ENCODE results near the gene CFAP410. TPM values are rescaled to one million over a fixed set of nuclear protein-coding genes. Genes with fewer than 3 reads are reported as not detected.

CFAP410 gene
- polyA plus RNA-seq (ENCODE audit: insufficient read length in 3 of 3) = 10 to 100 TPM; 14.9 to 38.7 (median 31.9) TPM
- long read RNA-seq, donor 1, partial matches to known transcripts = 0 of 3 reads
- long read RNA-seq, donor 1, other reads (novel, unspliced or antisense) = 0 of 3 reads
- long read RNA-seq, donor 2, partial matches to known transcripts = 0 of 2 reads
- long read RNA-seq, donor 2, other reads (novel, unspliced or antisense) = 0 of 2 reads
- long read RNA-seq, donor 3, partial matches to known transcripts = 0 of 15 reads
- long read RNA-seq, donor 3, other reads (novel, unspliced or antisense) = 13 of 15 reads
- long read RNA-seq, donor 4, partial matches to known transcripts = 0 of 6 reads
- long read RNA-seq, donor 4, other reads (novel, unspliced or antisense) = 5 of 6 reads
- long read RNA-seq, donor 5, partial matches to known transcripts = 0 of 16 reads
- long read RNA-seq, donor 5, other reads (novel, unspliced or antisense) = 13 of 16 reads
- long read RNA-seq, donor 6, partial matches to known transcripts = 0 of 1 reads
- long read RNA-seq, donor 6, other reads (novel, unspliced or antisense) = 0 of 1 reads
- long read RNA-seq, donor 7, partial matches to known transcripts = 0 of 2 reads
- long read RNA-seq, donor 7, other reads (novel, unspliced or antisense) = 0 of 2 reads
- long read RNA-seq, donor 8, partial matches to known transcripts = 0 of 11 reads
- long read RNA-seq, donor 8, other reads (novel, unspliced or antisense) = 7 of 11 reads
- long read RNA-seq, donor 9, partial matches to known transcripts = 0 of 10 reads
- long read RNA-seq, donor 9, other reads (novel, unspliced or antisense) = 8 of 10 reads
- long read RNA-seq, donor 10, partial matches to known transcripts = 0 of 3 reads
- long read RNA-seq, donor 10, other reads (novel, unspliced or antisense) = 0 of 3 reads
- long read RNA-seq, donor 11 = 0 reads
- long read RNA-seq, donor 12 = 0 reads
- long read RNA-seq, donor 13, partial matches to known transcripts = 0 of 10 reads
- long read RNA-seq, donor 13, other reads (novel, unspliced or antisense) = 6 of 10 reads
- long read RNA-seq, donor 14, partial matches to known transcripts = 0 of 7 reads
- long read RNA-seq, donor 14, other reads (novel, unspliced or antisense) = 5 of 7 reads
- long read RNA-seq, donor 15 = 0 reads
- long read RNA-seq, donor 16, partial matches to known transcripts = 0 of 25 reads
- long read RNA-seq, donor 16, other reads (novel, unspliced or antisense) = 20 of 25 reads

DNA sequence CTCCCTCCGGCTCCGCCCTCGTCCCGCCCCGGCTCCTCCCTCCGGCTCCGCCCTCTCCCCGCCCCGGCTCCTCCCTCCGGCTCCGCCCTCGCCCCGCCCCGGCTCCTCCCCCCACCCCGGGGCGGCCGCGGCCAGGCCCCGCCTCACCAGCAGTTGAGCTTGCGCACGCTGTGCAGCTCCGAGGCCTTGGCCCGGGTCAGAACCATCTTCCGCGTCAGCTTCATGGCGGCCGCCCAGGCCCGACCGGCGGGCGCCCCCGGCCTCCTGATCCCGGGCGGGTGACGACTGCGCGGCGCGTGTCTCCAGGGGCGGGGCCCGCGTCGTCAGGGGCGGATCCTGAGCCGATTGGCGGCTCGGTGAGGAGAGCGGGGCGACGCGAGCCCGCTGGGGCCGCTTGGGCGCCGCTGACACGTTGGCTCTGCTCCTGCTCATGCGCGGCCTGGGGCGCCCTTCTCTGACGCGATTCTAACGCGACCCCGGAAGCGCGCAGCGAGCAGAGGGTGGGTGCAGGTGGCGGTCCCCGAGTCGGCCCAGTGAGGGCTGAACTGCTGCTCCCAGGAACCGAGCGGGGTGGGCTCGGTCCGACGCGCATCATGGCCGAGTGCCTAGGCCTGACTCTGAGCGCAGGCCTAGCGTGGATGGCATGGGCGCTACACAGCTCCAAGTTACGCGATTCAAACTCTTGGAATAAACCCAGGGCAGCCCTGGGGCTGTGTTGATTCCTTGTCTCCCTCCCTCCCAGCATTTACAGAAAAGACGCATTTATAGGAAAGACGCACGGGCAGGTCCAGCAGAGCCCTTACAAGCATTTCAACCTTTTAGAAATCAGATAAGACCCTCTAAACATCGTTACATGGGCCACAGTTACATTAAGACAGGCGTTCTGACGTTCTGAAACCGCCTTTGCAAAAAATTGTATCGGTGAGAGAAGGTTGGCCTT, at the start of gene CFAP410:
Gene CFAP410, minus strand, starts transcription at position 420 of the 940 bp plus-strand sequence. Its CDS starts 196 bp downstream, at position 224.
- peak; percentile 83 to 94 (median 90) for DNase-seq (ENCODE audit: extremely low read depth in 1 of 11, low read depth in 9 of 11, low spot score in 4 of 11)

DNA sequence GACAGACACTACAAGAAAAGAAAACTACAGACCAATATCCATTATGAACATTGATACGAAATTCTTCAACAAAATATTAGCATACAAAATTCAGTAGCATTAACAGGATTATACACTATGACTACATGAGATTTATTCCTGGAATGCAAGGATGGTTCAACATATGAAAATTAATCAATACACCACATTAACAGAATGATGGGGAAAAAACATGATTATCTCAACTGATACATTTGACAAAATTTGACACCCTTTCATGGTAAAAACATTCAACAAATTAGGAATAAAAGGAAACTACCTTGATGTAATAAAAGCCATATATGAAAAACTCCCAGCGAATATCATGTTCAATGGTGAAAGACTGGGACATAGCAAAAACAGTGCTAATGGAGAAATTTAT, 45.8 kb upstream of the CFAP410 start:
- no peak for DNase-seq (ENCODE audit: extremely low read depth in 1 of 11, low read depth in 9 of 11, low spot score in 4 of 11)

DNA sequence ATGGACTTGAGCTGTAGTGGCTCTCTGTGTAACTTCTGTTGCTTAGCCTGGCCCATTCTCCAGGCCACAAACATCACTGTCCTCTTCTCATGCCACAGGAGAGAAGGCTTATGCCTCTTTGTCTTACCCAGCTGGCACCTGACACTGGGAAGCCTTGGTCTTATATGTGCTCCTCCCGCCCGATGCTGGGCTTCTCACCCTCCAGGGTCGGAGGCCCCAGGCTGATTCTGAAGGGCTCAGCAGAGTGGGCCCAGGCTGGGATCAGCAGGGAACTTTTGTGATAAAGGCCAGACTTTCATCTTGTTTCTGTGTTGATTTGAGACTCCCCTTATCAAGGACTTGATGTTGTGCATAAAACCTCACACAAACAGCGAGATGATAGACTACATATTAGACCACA, 44.0 kb upstream of the CFAP410 start:
- DNase-seq (ENCODE audit: extremely low read depth in 1 of 11, low read depth in 9 of 11, low spot score in 4 of 11) = no peak

DNA sequence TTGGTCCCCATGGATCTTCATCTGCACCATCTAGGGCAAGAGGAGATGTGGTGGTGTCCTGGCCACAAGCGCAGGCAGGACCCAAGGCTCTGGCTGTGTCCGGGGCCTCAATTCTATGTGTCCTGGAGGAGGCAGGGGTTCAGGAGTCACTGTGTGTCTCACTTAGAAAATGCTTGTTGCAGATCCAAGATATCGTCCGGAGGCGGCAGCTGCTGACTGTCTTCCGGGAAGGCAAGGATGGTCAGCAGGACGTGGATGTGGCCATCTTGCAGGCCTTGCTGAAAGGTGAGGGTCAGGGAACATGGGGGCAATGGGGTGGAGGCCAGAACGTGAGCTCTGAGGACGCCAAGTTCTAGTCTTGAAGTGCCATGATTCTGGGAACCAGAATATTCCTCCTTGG, 43.3 kb upstream of the CFAP410 start:
- no peak for DNase-seq (ENCODE audit: extremely low read depth in 1 of 11, low read depth in 9 of 11, low spot score in 4 of 11)

DNA sequence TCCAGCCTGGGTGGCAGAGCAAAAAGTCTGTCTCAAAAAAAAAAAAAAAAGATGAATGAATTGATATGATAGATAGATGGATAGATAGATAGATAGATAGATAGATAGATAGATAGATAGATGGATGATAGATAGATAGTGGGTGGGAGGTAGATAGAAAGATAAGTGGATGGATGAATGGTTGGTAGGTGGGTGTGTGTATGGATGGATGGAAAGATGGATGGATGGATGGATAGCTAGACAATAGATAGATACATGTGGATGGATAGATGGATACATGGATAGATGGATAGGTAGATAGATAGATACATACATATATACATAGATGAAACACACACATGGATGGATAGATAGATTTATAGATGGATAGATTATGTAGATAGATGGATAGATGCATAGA, 42.7 kb upstream of the CFAP410 start:
- no peak for DNase-seq (ENCODE audit: extremely low read depth in 1 of 11, low read depth in 9 of 11, low spot score in 4 of 11)

DNA sequence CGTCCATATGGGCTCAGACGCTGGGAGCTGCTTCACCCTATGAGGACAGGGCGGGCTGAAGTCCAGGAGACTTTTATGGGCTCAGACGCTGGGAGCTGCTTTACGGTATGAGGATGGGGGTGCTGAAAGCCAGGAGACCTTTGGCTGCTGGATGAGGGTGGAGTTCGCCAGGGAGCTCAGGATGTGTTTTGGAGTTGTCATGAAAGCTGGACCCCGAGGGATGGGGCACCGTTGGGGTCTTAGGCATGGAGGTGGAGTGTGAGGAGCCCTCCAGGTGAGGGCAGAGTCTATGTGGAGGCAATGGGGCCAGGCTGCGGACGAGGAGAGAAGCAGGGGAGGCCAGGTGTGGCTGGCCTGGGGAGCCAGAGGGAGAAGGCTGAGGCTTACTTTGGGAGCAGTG, 41.7 kb upstream of the CFAP410 start:
- DNase-seq (ENCODE audit: extremely low read depth in 1 of 11, low read depth in 9 of 11, low spot score in 4 of 11) = no peak

DNA sequence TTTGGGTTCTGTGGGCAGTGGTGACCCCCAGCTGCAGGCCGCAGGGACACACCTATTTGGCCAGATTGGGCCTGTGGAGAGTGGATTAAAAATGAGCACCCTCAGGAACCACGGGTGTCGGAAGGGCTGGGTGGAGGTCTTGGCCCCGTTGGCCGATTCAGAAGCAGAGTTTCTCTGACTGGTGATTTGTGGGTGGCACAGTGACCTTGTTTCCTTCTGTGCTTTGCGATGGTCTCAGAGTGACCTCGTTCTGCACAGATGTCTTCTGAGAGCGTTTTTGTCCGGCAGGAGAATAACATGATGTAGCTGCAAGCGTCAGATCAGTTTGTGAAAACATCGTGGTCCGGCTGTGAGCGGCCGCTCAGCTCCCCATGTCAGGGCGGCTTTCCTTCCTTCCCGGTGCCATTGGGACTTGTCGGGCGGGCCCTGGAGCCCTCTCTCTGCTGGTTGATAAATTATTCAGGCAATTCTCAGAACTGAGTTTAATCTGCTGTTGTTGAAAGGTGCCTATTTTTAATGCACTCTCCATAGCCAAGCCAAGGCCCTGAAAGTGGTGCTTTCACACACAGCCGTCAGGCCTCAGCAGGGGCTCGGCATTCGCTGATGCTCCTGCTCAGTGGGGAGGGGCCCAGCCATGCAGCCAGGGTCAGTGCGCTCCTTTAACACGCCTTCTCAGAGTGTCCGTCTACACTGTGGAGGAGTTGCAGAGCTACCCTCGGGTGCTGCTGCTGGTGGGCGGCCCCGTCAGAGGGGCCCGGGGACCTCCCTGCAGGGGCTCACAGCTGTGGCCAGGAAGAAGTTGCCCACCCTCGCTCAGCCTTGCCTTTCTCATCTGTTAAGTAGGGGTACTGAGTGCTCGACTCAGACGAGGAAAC, 41.0 kb upstream of the CFAP410 start:
- no peak for DNase-seq (ENCODE audit: extremely low read depth in 1 of 11, low read depth in 9 of 11, low spot score in 4 of 11)

DNA sequence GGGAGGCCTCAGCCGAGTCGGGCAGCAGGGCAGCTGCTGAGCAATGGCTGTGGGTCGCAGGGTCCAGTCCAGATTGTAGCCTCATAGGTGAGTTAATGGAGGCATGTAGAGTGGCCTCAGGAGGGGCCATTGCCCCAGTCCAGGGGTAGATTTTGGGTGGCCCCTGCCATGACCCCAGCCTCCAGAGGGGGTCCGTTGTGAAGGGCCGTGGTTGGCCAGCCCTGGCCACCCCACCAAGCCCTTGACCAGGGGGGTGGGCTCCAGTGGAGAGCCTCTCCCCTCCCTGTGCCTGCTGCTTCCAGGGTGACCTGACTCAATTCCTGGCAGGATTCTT, 40.3 kb upstream of the CFAP410 start:
- DNase-seq (ENCODE audit: extremely low read depth in 1 of 11, low read depth in 9 of 11, low spot score in 4 of 11) = no peak

DNA sequence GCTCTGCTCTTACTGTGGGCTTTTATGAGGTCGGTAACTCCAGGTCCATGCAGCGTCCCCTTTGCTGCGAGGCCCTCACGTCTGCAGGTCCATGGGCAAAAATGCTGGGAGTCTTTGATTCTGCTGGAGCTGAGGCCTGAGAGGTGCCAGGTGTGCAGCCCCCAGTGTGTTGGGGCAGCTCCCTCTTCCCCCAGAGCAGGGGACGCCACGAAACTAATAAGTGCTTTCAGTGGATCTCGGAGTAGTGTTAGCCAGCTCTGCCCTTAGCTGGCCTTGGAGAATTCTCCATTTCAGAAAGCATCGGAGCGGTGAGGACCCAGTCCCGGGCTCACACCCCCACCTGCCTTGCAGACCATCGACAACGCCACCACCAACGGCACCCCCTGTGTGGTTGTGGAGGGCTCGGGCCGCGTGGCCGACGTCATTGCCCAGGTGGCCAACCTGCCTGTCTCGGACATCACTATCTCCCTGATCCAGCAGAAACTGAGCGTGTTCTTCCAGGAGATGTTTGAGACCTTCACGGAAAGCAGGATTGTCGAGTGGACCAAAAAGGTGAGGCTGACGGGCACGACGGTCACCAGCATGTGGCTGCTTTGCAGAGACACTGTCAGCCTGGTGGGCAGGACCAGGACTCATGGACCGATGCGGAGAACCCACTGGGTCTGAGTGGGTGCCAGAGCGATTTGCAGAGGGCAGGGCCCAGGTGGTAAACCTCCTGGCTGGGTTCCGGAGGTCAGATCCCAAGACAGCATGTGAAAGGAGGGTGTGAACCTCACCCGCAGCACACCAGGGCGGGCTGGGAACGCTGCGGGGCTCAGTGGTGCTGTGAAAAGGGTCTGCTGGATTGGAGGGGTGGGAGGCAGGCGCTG, 39.7 kb upstream of the CFAP410 start:
- no peak for DNase-seq (ENCODE audit: extremely low read depth in 1 of 11, low read depth in 9 of 11, low spot score in 4 of 11)

DNA sequence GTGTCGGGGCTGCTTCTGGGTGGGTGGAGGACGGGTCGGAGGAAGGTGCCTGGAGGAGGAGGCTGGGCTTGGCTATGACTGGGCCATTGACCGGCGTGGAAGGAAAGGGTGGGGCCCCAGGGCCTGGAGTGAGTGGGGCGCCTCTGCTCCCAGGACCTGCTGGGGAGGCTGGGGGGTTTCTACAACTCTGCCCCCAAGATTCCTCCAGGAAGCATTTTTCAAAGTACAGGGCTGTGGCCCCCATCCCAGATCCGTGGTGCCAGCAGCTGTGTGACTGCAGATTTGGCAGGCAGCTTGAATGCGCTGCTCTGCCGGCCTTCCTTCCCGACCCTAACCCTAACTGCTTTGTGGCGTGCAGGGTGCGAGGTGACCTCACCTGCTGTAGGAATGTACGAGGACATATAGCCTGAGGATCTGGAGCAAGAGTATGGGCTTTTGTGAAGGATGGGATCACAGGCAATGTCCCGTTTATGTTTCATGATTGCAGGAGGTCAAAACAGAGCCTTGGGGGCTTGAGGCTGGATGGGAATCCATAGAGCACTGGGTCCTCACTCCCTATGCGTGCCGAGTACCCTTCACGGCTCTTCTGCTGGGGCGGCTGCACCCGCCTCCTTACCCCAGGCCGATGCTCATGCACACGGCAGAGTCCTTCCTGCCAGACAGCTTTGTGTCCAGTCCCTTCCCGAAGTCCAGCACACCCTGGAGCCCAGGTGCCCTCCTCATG, 38.9 kb upstream of the CFAP410 start:
- no peak for DNase-seq (ENCODE audit: extremely low read depth in 1 of 11, low read depth in 9 of 11, low spot score in 4 of 11)

DNA sequence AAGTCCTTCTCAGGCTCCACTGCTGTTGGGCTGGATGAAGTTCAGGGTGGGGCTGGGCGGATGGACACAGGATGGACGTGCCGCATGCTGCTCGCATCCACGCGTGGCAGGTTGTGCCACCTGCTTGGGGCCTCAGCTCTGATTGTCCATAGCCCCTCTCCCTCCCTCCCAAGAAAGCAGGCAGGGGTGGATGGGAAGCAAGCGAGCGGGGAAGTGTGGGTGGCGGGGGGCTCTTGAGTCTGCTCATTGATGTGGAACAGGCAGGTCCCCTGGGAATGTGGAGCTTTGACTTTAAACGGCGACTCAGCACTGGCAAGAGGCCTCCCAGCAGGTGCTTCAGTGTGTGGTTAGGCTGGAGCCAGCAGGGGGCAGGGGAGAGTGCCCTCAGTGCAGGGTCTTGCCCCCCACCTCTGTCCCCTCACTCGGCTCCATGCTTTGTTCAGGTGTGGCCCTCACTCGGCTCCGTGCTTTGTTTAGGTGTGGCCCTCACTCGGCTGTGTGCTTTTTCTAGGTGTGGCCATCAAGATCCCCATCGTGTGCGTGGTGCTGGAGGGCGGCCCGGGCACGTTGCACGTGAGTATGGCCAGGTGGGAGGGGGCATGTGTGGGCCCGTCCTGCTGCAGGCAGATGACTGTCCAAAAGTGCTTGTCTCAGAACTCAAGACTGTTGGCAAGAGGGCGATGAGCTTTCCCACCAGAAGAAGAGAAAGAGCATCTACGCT, 38.2 kb upstream of the CFAP410 start:
- no peak for DNase-seq (ENCODE audit: extremely low read depth in 1 of 11, low read depth in 9 of 11, low spot score in 4 of 11)

DNA sequence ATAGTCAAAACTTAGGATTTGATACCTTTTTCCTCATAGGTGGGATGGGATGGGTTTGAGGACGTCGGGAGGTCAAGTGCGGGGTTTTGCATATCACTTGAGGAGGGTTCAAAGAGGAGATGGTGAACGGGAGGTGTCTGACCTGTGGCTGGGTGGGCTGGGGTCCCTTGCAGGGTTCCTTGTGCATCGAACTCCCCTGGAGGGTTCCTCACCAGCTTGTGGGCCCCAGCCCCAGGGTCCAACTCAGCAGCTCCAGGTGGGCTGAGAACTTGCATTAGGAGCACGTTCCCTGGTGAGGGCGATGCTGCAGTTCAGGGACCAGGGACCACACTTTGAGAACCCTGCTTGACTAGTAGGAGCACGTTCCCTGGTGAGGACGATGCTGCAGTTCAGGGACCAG, 37.4 kb upstream of the CFAP410 start:
- DNase-seq (ENCODE audit: extremely low read depth in 1 of 11, low read depth in 9 of 11, low spot score in 4 of 11) = no peak

DNA sequence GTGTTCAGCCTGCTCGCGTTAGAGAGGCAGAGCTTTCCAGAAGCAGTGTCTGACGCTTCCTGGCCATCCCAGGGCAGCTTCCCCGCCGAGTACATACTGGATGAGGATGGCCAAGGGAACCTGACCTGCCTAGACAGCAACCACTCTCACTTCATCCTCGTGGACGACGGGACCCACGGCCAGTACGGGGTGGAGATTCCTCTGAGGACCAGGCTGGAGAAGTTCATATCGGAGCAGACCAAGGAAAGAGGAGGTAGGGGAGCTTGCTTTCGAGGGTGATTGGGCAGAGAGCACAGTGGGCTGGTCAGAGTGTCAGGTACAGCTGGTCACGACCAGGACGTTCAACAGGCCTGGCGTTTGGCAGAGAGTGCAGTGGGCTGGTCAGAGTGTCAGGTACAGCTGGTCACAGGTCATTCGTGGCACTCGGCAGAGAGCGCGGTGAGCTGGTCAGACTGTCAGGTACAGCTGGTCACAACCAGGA, 36.6 kb upstream of the CFAP410 start:
- no peak for DNase-seq (ENCODE audit: extremely low read depth in 1 of 11, low read depth in 9 of 11, low spot score in 4 of 11)

DNA sequence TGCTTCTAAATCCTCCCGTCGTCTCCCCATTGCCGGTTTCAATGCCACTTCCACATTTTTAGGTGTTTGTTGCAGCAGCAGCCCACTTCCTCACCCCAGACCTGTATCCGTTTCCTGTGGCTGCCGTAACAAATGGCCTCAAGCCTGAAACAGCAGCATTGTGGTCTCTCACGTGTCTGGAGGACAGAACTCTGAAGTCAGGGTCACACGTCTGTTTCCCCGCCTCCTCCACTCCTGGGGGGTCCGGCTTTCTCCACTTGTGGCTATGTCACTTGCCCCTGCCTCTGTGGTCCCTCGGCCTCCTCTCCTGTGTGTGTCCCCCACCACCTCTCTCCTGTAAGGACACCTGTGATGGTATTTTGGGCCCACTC, 36.1 kb upstream of the CFAP410 start:
- no peak for DNase-seq (ENCODE audit: extremely low read depth in 1 of 11, low read depth in 9 of 11, low spot score in 4 of 11)

DNA sequence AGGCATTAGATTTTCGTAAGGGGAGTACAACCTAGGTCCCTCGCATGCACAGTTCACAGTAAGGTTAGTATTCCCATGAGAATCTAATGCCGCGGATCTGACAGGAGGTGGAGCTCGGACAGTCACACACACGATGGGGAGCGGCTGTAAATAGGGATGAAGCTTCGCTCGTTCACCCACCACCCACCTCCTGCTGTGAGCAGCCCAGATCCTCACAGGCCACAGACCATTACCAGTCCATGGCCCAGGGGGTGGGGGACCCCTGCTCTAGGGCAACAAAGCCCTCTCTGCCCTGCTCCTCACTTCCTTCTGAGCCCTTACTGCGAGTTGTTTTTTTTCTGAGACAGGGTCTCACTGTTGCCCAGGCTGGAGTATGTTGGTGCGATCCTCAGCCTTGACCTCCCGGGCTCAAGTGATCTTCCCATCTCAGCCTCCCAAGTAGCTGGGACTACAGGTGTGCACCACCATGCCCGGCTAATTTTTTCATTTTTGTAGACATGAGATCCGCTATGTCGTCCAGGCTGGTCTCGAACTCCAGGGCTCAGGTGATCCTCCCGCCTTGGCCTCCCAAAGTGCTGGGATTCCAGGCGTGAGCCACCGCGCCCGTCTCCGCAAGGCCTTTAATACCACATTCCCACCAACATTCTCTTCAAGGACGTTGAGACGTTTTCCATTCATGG, 35.6 kb upstream of the CFAP410 start:
- DNase-seq (ENCODE audit: extremely low read depth in 1 of 11, low read depth in 9 of 11, low spot score in 4 of 11) = no peak
